ENCODE data around the gene MTA3.
"Not testable (repeated sequence)": the region's sequence is repeated elsewhere in the genome, so short reads cannot be mapped to it uniquely, and the experiment has no call there.

Gene MTA3

DNA sequence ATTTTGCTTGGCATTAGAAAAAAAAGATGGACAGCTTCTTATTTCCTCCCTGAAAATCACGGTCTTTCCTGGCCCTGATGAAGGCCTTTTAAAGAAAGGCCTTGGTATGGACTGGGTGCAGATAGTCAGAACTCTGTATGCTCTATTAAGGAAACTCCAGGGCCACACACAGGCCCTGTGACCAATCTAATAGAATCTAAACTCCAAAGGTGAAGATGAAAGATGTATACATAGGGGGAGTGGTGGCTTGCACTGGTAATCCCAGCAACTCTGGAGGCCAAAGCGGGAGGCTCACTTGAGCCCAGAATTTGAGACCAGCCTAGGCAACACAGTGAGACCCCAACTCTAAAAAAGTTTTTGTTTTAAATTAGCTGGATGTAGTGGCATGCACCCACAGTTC is 158.2 kb downstream of the MTA3 start:
- no peak for DNase-seq (ENCODE audit: low read depth in 2 of 3, low spot score in 1 of 3)

DNA sequence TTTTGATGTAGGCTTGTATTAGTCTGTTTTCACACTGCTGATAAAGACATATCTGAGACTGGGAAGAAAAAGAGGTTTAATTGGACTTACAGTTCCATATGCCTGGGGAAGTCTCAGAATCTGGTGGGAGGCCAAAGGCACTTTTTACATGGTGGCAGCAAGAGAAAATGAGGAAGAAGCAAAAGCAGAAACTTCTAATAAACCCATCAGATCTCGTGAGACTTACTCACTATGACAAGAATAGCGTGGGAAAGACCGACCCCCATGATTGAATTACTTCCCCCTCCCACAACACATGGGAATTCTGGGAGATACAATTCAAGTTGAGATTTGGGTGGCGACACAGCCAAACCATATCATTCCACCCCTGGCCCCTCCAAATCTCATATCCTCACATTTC is 162.9 kb downstream of the MTA3 start:
- not testable (repeated sequence) for DNase-seq (ENCODE audit: low read depth in 2 of 3, low spot score in 1 of 3)

- DNase-seq (ENCODE audit: low read depth in 2 of 3, low spot score in 1 of 3): no peak
Measured at GRCh38 chr2:42733852-42734251, 165.4 kb downstream of the MTA3 start.

- DNase-seq (ENCODE audit: low read depth in 2 of 3, low spot score in 1 of 3): no peak
Measured at GRCh38 chr2:42736598-42737322, 168.3 kb downstream of the MTA3 start.

GRCh38 chr2:42741140-42741539 is 172.7 kb downstream of the MTA3 start:
- no peak for DNase-seq (ENCODE audit: low read depth in 2 of 3, low spot score in 1 of 3)

- DNase-seq (ENCODE audit: low read depth in 2 of 3, low spot score in 1 of 3): no peak
Measured at GRCh38 chr2:42742740-42743658, 174.6 kb downstream of the MTA3 start.

DNA sequence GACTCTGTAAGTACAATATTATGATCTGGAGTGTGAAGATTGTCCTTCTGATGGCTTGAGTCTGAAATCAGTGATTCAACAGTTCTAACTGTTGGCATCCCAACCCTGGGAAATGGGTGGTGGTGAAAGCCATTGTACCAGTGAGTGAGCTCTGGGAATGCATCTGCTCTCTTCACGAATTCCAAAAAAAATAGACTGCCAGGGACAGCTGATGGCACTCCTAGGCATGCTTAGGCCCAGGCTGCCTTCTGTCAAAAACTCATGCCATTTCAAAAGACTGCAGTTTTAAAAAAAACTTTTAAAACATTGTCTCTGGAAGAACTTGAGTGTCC is 175.2 kb downstream of the MTA3 start:
- no peak for DNase-seq (ENCODE audit: low read depth in 2 of 3, low spot score in 1 of 3)

DNA sequence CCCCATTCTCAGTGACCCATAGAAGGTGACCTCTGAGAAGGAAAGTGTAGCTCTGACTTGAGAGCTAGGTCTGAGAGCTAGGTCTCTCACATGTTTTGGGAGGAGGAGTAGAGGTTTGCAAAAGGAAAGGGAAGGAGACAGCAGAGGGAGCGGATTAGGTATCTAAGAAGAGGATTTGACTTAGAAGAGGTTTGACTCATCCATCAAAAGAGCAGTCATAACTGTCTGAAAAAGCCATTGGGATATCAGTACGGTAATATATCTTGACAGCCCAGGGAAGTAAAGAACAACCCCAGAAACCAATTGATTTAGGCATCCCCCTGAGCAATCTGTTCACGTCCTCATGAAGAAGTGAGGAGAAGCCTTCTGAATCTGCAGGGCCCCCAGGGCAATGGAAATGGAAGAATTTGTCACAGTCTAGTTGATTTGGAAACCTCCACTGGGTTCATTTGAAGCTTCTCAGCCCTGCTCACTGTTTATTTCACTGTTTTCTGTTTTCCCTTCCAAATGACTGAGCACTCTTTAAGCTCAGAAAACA is 176.2 kb downstream of the MTA3 start:
- DNase-seq (ENCODE audit: low read depth in 2 of 3, low spot score in 1 of 3): no peak

DNA sequence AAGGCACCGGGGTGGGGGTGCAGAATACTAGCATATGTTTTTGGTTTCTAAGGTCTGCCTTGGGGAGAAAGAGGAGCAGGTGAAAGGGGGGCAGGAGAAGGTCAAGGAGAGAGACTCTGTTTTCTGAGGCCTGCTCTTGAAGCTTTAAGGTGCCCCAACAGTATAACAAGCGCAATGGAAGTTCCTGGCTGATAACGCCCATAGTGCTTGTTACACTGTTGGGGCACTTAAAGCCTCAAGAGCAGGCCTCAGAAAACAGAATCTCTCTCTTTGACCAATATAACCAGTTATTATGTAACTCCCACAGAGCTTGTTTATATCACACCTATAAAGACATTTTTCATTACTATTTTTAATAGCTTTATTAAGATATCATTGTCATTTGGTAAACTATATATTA is 179.0 kb downstream of the MTA3 start:
- no peak for DNase-seq (ENCODE audit: low read depth in 2 of 3, low spot score in 1 of 3)

GRCh38 chr2:42748840-42749239 is 180.4 kb downstream of the MTA3 start:
- no peak for DNase-seq (ENCODE audit: low read depth in 2 of 3, low spot score in 1 of 3)

DNA sequence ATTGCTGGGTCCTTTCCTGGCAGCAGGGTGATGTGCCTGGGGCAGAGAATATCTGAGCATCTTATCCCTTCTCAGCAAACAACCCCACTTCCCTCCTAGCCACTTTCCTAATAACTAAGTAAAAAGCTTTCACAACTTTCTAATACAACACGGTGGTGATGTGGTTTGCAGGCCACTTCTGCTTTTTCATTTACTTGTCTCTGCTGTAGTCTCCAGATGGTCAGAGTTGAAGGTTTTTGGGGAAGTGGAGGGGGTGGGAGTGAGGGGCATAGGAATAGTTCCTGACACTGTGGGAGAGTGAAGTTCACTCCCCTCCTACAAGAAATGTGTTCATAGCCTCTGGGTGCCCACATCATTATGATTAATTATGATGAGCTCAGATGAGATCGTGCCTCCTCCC is 183.9 kb downstream of the MTA3 start:
- DNase-seq (ENCODE audit: low read depth in 2 of 3, low spot score in 1 of 3): no peak

- no peak for DNase-seq (ENCODE audit: low read depth in 2 of 3, low spot score in 1 of 3)
Measured at GRCh38 chr2:42752816-42753813, 184.7 kb downstream of the MTA3 start.

- DNase-seq (ENCODE audit: low read depth in 2 of 3, low spot score in 1 of 3): no peak
Measured at GRCh38 chr2:42754021-42754775, 185.8 kb downstream of the MTA3 start.

DNA sequence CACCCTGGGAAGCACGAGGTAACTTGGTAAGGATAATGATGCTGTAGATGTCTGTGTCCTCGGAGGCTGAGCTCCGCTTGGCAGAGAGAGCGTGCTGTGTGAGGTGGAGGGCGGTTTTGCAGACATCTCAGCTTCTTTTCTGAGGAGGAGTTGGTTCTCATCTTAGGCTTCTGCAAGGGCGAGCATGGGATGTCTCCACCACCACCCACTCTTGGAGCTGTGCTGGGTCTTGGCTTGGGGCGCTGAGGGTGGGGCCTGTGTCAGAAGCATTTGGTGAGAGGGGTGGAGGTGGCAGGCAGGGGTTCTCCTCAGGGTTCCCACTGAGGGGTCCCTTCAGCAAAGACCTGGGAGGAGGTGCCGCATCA is 186.3 kb downstream of the MTA3 start:
- no peak for DNase-seq (ENCODE audit: low read depth in 2 of 3, low spot score in 1 of 3)

GRCh38 chr2:42755191-42755880 is 186.9 kb downstream of the MTA3 start:
- no peak for DNase-seq (ENCODE audit: low read depth in 2 of 3, low spot score in 1 of 3)

DNA sequence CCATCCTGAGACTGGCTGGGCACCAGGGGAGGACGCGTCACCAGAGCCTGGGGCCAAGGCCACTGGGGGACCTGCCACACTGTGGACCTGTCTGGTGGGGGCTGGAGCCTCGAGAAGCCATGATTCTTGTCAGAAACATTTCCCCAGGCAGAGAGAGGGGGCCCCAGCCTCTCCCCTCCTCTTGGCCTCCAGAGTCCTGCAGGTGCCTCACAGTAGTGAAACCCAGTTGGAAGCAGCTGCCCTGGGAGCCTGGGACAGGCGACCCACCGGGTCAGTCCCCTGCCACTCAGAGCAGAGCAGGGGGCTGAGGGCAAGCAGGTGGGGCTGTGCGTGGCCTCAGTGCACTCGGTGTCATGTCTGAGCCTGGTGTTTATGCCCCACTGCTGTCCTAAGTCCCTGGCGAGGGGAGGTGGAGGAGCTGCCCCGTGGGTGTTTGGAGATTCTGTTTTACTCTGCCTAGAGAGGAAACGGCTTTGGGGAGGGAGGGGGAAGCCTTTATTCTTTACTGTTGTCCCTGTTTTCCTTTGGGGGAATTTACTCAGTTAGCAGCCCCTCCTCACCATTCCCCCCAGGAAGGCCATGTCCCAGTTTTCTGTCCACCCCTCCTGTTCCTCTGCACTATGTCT is 187.8 kb downstream of the MTA3 start:
- DNase-seq (ENCODE audit: low read depth in 2 of 3, low spot score in 1 of 3): no peak

GRCh38 chr2:42756966-42757513 is 188.6 kb downstream of the MTA3 start:
- no peak for DNase-seq (ENCODE audit: low read depth in 2 of 3, low spot score in 1 of 3)

GRCh38 chr2:42757981-42758740 is 189.7 kb downstream of the MTA3 start:
- no peak for DNase-seq (ENCODE audit: low read depth in 2 of 3, low spot score in 1 of 3)

All from stimulated activated CD4-positive, alpha-beta T cell treated with anti-CD3 and anti-CD28 coated beads, Interleukin-12 subunit alpha, Interleukin-12 subunit beta, amount 100 ng/mL, for 48 hours (primary cell).